HUES6 (cell line): ENCODE results near the gene POTED.
"Not testable (repeated sequence)": the region's sequence is repeated elsewhere in the genome, so short reads cannot be mapped to it uniquely, and the experiment has no call there.

Experiments used
- H3K27ac ChIP-seq: 2 replicates; pipeline ENCODE4 v1.7.0; 2013; ENCODE audit warnings: low read depth, mild to moderate bottlenecking, low read length, inconsistent platforms
- H3K27me3 ChIP-seq: 2 replicates; pipeline ENCODE4 v1.6.1; 2013; ENCODE audit warnings: low read length; ENCODE audit not compliant: control insufficient read depth, insufficient read depth
- H3K36me3 ChIP-seq: 2 replicates; pipeline ENCODE4 v1.6.1; 2013; ENCODE audit warnings: low read length; ENCODE audit not compliant: control insufficient read depth, insufficient read depth
- H3K4me1 ChIP-seq: 2 replicates; pipeline ENCODE4 v1.6.1; 2013; ENCODE audit warnings: low read length; ENCODE audit not compliant: control insufficient read depth, insufficient read depth
- H3K4me3 ChIP-seq: 2 replicates; pipeline ENCODE4 v1.5.1; 2013; ENCODE audit warnings: low read depth, low read length
- H3K9ac ChIP-seq: one replicate; pipeline ENCODE4 v1.6.1; 2013; ENCODE audit warnings: mild to moderate bottlenecking, low read length
- H3K9me3 ChIP-seq: 2 replicates; pipeline ENCODE4 v1.6.1; 2013; ENCODE audit warnings: low read depth, low read length; ENCODE audit not compliant: control insufficient read depth, insufficient read depth

Gene POTED

GRCh38 chr21:13609477-13609876 lies at the start of gene POTED:
Gene POTED, plus strand, starts transcription at chr21:13609777. Its CDS starts 452 bp downstream, at chr21:13610229.
- H3K4me3 ChIP-seq, H3K4me1 ChIP-seq, H3K9me3 ChIP-seq, H3K36me3 ChIP-seq, H3K9ac ChIP-seq, H3K27ac ChIP-seq, H3K27me3 ChIP-seq: not testable (repeated sequence)

GRCh38 chr21:13650101-13650500 lies 40.5 kb downstream of the POTED start:
- H3K27ac ChIP-seq, H3K9me3 ChIP-seq, H3K4me1 ChIP-seq, H3K27me3 ChIP-seq, H3K36me3 ChIP-seq, H3K4me3 ChIP-seq, H3K9ac ChIP-seq: not testable (repeated sequence)

DNA sequence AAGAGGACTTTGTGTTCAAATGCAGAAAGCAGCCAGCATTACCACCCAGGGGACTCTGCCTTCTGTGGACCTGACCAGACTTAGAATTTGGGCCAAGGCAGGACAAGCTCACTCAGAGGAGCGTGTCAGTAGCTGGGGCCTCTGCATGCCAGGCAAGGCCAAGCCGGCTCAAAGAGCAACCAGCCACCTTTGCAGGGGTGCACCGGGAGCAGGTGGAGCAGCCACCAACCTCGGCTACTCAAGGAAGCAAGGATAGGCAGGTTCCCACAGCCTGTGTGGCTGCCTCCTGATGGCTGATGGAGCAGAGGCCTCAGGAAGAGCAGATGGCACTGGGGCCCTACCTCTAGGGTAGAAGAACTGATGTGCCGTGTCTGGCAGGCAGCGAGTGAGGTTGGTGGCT lies 42.2 kb downstream of the POTED start:
- H3K9me3 ChIP-seq, H3K4me1 ChIP-seq: not testable (repeated sequence)

More for the DNA sequence above, 42.2 kb downstream of the POTED start:
- not testable (repeated sequence) for H3K4me3 ChIP-seq, H3K9ac ChIP-seq, H3K36me3 ChIP-seq, H3K27ac ChIP-seq, H3K27me3 ChIP-seq
